ENCODE measurements around the gene MAML1. TPM values are rescaled to one million over a fixed set of nuclear protein-coding genes. Genes with fewer than 3 reads are reported as not detected.

MAML1 gene
- total and polyA plus RNA-seq, 10 of the 15 experiments (the other 5 are each of a cell fraction or from before 2014, with no cell fraction given) = 0.42 to 23.9 (median 7.3) TPM

DNA sequence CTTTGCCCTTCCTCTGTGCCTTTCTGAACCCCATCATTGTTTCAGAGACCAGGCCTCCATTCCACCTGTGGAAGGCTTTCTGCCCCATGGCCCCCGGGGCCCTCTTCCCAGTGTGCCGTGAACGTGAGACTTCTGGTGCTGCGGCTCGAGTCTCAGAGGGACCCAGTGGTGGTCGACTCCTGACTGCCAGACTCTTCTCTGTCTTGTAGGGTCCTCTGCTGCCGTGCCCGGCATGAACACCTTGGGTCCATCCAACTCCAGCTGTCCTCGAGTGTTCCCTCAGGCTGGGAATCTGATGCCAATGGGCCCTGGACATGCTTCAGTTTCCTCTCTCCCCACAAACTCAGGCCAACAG is 41.0 kb downstream of the MAML1 start (continued):
- TF ChIP-seq TBL1XR1 (IDR thresholded peaks at IDR 0.05; ENCODE audit: low read depth, low read length) (no peak), POU2F2 (IDR thresholded peaks at IDR 0.05; ENCODE audit: borderline replicate concordance, low read depth, low read length) (no peak), ASH2L (IDR thresholded peaks at IDR 0.05; ENCODE audit: borderline replicate concordance, low read depth) (no peak), ZNF384 (IDR thresholded peaks at IDR 0.05; ENCODE audit: borderline replicate concordance, low read depth, low read length) (no peak)

DNA sequence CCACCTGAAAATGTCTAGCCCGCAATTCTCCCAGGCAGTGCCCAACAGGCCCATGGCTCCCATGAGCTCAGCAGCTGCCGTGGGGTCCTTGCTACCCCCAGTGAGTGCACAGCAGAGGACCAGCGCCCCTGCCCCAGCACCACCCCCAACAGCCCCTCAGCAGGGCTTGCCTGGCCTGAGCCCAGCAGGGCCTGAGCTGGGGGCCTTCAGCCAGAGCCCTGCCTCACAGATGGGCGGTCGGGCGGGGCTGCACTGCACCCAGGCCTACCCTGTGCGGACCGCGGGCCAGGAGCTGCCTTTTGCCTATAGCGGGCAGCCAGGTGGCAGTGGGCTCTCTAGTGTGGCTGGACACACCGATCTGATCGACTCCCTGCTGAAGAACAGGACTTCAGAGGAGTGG is 41.8 kb downstream of the MAML1 start:
- H3K9ac ChIP-seq (ENCODE audit: control insufficient read depth, insufficient read depth, low read length) = no peak overlapping the region
- no peaks in the 10 kb centered on the region for H4K20me1 ChIP-seq (ENCODE audit: control insufficient read depth, insufficient read depth)
- ChIA-PET RAD21 (ENCODE audit: unreplicated experiment) (no interaction called here), CTCF (no interaction called here), POLR2A (no interaction called here), SMC1A (ENCODE audit: uncharacterized antibody, unreplicated experiment) (no interaction called here)
- H3K4me1 ChIP-seq (ENCODE audit: control insufficient read depth, insufficient read depth, low read length) = no peaks in the 10 kb centered on the region
- H3K4me3 ChIP-seq = no peak overlapping the region
- H3K4me2 ChIP-seq (ENCODE audit: control insufficient read depth, insufficient read depth) = no peak overlapping the region
- 96% methylated on average over 12 of the region's 12 CpGs for WGBS (ENCODE audit: insufficient coverage, insufficient replicate concordance, low lambda C conversion rate, missing lambda C conversion rate)
- ATAC-seq (no peak), DNase-seq (ENCODE audit: low read depth, low spot score) (no peak), FAIRE-seq (no peak)
- no peak overlapping the region for H3K27ac ChIP-seq (ENCODE audit: control insufficient read depth, insufficient read depth)
- intact Hi-C loops (cut with micrococcal nuclease; ENCODE audit: unreplicated experiment) = no loop called here
- no peaks in the 10 kb centered on the region for H3K27me3 ChIP-seq (replicated peaks in 1 of 2; ENCODE audit: control insufficient read depth in 2 of 2, insufficient read depth in 2 of 2, low read length in 1 of 2)
- in situ Hi-C loops (cut with MboI) = no loop called here
- BruUV-seq (replicated peaks) = no TSS peak
- no peaks in the 10 kb centered on the region for H3K9me3 ChIP-seq (replicated peaks; ENCODE audit: control insufficient read depth, insufficient read depth, low read length)
- H2AFZ ChIP-seq (ENCODE audit: control insufficient read depth, low read depth, low read length) = no peak overlapping the region
- peaks cover 12 to 31% of the 10 kb centered on the region in 2 experiments for H3K36me3 ChIP-seq (ENCODE audit: control insufficient read depth in 2 of 2, insufficient read depth in 2 of 2, low read length in 1 of 2)
- H3K79me2 ChIP-seq (ENCODE audit: control insufficient read depth, insufficient read depth, low read length) = no peaks in the 10 kb centered on the region
- TF ChIP-seq, protein P1, sequence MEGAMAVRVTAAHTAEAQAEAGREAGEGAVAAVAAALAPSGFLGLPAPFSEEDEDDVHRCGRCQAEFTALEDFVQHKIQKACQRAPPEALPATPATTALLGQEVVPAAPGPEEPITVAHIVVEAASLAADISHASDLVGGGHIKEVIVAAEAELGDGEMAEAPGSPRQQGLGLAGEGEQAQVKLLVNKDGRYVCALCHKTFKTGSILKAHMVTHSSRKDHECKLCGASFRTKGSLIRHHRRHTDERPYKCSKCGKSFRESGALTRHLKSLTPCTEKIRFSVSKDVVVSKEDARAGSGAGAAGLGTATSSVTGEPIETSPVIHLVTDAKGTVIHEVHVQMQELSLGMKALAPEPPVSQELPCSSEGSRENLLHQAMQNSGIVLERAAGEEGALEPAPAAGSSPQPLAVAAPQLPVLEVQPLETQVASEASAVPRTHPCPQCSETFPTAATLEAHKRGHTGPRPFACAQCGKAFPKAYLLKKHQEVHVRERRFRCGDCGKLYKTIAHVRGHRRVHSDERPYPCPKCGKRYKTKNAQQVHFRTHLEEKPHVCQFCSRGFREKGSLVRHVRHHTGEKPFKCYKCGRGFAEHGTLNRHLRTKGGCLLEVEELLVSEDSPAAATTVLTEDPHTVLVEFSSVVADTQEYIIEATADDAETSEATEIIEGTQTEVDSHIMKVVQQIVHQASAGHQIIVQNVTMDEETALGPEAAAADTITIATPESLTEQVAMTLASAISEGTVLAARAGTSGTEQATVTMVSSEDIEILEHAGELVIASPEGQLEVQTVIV (IDR thresholded peaks at IDR 0.05; ENCODE audit: borderline replicate concordance, partially characterized antibody) = no peak
- no peak for TF ChIP-seq MEF2B (IDR thresholded peaks at IDR 0.05; ENCODE audit: partially characterized antibody, poor library complexity, severe bottlenecking)
- TF ChIP-seq, protein P2, sequence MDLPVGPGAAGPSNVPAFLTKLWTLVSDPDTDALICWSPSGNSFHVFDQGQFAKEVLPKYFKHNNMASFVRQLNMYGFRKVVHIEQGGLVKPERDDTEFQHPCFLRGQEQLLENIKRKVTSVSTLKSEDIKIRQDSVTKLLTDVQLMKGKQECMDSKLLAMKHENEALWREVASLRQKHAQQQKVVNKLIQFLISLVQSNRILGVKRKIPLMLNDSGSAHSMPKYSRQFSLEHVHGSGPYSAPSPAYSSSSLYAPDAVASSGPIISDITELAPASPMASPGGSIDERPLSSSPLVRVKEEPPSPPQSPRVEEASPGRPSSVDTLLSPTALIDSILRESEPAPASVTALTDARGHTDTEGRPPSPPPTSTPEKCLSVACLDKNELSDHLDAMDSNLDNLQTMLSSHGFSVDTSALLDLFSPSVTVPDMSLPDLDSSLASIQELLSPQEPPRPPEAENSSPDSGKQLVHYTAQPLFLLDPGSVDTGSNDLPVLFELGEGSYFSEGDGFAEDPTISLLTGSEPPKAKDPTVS (IDR thresholded peaks at IDR 0.05; ENCODE audit: low read depth, low read length) = no peak
- TF ChIP-seq, protein P3, sequence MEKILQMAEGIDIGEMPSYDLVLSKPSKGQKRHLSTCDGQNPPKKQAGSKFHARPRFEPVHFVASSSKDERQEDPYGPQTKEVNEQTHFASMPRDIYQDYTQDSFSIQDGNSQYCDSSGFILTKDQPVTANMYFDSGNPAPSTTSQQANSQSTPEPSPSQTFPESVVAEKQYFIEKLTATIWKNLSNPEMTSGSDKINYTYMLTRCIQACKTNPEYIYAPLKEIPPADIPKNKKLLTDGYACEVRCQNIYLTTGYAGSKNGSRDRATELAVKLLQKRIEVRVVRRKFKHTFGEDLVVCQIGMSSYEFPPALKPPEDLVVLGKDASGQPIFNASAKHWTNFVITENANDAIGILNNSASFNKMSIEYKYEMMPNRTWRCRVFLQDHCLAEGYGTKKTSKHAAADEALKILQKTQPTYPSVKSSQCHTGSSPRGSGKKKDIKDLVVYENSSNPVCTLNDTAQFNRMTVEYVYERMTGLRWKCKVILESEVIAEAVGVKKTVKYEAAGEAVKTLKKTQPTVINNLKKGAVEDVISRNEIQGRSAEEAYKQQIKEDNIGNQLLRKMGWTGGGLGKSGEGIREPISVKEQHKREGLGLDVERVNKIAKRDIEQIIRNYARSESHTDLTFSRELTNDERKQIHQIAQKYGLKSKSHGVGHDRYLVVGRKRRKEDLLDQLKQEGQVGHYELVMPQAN (conservative IDR thresholded peaks at IDR 0.05) = no peak
- TF ChIP-seq, protein P4, sequence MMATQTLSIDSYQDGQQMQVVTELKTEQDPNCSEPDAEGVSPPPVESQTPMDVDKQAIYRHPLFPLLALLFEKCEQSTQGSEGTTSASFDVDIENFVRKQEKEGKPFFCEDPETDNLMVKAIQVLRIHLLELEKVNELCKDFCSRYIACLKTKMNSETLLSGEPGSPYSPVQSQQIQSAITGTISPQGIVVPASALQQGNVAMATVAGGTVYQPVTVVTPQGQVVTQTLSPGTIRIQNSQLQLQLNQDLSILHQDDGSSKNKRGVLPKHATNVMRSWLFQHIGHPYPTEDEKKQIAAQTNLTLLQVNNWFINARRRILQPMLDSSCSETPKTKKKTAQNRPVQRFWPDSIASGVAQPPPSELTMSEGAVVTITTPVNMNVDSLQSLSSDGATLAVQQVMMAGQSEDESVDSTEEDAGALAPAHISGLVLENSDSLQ (IDR thresholded peaks at IDR 0.05) = no peak
- no peak for TF ChIP-seq MYB (IDR thresholded peaks at IDR 0.05; ENCODE audit: borderline replicate concordance, low read depth, low read length)
- TF ChIP-seq EED (IDR thresholded peaks at IDR 0.05; ENCODE audit: low read depth) = no peak
- TF ChIP-seq FOXM1 (IDR thresholded peaks at IDR 0.05; ENCODE audit: low read depth, low read length) = no peak
